ENCODE measurements around the gene MPG.
"Not testable (repeated sequence)": the region's sequence is repeated elsewhere in the genome, so short reads cannot be mapped to it uniquely, and the experiment has no call there.

The MPG gene

DNA sequence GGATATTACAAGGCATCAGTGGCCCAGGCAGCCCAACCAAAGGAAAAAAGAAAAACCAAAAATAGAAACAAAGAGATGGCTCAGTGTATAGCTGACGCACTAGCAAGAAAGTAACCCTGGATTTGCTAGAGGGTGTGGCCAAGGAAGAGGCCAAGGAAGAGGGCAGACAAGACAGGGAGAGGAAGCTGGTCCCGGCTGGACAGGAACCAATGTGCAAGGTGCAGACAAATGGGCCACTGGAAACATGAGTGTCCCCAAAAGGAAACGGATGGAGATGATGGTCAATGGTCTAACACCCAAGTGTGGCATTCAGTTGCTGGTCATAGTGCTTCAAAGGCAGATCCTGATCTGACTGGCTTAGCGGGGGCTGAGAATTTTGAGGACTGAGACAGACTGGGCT lies 35.3 kb upstream of the MPG start:
- TF ChIP-seq, protein P1, sequence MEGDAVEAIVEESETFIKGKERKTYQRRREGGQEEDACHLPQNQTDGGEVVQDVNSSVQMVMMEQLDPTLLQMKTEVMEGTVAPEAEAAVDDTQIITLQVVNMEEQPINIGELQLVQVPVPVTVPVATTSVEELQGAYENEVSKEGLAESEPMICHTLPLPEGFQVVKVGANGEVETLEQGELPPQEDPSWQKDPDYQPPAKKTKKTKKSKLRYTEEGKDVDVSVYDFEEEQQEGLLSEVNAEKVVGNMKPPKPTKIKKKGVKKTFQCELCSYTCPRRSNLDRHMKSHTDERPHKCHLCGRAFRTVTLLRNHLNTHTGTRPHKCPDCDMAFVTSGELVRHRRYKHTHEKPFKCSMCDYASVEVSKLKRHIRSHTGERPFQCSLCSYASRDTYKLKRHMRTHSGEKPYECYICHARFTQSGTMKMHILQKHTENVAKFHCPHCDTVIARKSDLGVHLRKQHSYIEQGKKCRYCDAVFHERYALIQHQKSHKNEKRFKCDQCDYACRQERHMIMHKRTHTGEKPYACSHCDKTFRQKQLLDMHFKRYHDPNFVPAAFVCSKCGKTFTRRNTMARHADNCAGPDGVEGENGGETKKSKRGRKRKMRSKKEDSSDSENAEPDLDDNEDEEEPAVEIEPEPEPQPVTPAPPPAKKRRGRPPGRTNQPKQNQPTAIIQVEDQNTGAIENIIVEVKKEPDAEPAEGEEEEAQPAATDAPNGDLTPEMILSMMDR (IDR thresholded peaks at IDR 0.05; ENCODE audit: control extremely low read depth, extremely low read depth, low read depth, missing control alignments): no peak
- DNase-seq (ENCODE audit: extremely low spot score): no peak
- CTCF ChIA-PET: interaction anchor here (3.4 kb wide), 1 partner anchor 54 kb away, joined by 11 read pairs; no protein-coding TSS in a partner anchor
- POLR2A ChIA-PET: no interaction called here

DNA sequence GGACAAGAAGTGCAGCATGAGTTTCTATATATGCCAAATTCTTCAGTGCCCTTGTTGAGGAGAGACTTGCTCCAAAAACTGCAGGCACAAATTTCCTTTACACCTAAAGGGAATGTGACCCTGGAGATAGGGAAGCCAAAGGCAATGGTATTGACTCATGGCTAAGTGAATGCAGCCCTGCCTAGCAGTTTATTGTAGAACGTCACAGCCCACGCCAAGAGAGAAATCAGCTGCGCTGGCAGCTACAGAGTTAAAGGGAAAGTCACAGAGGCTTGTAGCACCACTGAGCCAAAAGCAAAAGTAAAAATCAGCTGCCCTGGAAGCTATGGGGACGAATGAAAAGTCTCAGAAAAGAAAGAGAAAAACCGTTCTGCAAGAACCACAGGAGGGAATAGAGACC lies 34.7 kb upstream of the MPG start:
- DNase-seq (ENCODE audit: extremely low spot score): no peak
- TF ChIP-seq, protein P1 (IDR thresholded peaks at IDR 0.05; ENCODE audit: control extremely low read depth, extremely low read depth, low read depth, missing control alignments): no peak
- ChIA-PET POLR2A (no interaction called here), CTCF (interaction anchor here (3.4 kb wide), 1 partner anchor 54 kb away, joined by 11 read pairs; no protein-coding TSS in a partner anchor)

DNA sequence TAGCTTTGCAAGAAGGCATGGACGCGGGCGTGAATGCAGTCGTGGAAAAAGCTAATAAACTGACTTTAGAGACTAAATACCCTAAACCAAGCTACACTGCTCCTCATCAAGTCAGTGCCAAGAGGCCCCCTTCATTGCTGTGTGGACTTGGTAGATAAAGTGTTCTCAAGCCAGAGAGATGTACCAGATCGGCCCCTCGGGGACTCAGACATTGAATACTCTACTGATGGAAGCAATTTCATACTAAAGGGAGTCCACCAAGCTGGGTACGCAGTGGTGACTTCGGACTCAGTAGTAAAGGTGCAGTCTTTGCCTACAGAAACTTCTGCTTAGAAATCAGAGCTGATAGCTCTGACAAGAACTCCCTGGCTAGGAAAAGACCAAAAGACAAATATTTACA lies 33.4 kb upstream of the MPG start:
- POLR2A ChIA-PET: no interaction called here
- DNase-seq (ENCODE audit: extremely low spot score): no peak
- CTCF ChIA-PET: interaction anchor here (0.8 to 3.4 kb wide), 2 partner anchors 21 to 52 kb away, joined by 3 to 11 read pairs; no protein-coding TSS in a partner anchor
- TF ChIP-seq, protein P1 (IDR thresholded peaks at IDR 0.05; ENCODE audit: control extremely low read depth, extremely low read depth, low read depth, missing control alignments): no peak

DNA sequence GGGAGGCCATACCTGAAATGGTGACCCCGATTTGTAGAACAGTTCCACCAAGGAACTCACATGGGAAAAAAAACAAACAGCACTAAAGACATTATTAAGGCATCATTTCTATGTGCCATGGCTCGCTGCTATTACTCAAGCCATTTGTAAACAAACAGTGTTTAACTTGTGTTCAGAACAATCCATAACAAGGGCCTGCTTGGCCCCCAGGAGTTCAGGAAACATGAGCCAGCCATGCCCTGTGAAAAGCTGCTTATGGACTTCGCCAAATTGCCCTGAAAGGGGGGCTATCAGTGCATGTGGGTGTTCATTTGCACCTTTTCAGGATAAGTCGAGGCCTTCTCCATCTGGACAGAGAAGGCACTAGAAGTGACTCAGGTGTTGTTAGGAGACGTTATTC lies 32.6 kb upstream of the MPG start:
- ChIA-PET CTCF (interaction anchor here (0.8 to 3.4 kb wide), 2 partner anchors 20 to 51 kb away, joined by 3 to 11 read pairs; no protein-coding TSS in a partner anchor), POLR2A (no interaction called here)
- TF ChIP-seq, protein P1 (IDR thresholded peaks at IDR 0.05; ENCODE audit: control extremely low read depth, extremely low read depth, low read depth, missing control alignments): no peak
- DNase-seq (ENCODE audit: extremely low spot score): no peak

DNA sequence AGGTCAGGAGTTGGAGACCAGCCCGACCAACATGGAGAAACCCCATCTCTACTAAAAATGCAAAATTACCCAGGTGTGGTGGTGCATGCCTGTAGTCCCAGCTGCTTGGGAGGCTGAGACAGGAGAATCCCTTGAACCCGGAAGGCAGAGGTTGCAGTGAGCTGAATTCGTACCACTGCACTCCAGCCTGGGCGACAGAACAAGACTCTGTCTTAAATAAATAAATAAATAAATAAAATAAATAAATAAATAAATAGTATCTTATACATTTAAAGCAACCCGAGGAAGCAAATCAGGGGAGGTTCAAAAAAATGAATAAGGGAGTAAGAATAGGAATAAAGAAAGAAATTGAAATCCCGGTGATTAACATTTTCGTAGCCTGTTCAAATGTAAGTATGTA lies 31.5 kb upstream of the MPG start:
- POLR2A ChIA-PET; DNase-seq (ENCODE audit: extremely low spot score); CTCF ChIA-PET: not testable (repeated sequence)

DNA sequence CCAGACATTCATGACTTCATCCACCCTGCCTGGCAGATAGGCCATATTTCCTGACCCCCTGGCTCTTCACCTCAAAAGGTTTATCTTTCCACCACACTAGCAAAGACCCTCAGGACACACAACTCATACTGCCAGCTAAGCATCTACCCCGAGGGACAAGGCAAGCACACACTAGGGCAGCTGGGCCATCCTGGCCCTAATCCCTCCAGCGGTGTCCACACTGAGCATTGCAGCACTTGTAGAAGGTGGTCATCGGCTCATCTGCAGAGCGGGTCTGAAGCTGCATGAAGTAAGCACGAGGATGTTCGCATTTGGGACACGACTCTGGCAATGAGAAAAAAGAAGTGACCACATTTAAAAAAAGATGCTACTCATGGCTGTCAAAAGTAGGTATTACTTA lies 30.8 kb upstream of the MPG start:
- ChIA-PET POLR2A (no interaction called here), CTCF (interaction anchor here (1.3 kb wide), 1 partner anchor 18 kb away, joined by 3 read pairs; no protein-coding TSS in a partner anchor)
- TF ChIP-seq, protein P1 (IDR thresholded peaks at IDR 0.05; ENCODE audit: control extremely low read depth, extremely low read depth, low read depth, missing control alignments): no peak
- no peak for DNase-seq (ENCODE audit: extremely low spot score)

DNA sequence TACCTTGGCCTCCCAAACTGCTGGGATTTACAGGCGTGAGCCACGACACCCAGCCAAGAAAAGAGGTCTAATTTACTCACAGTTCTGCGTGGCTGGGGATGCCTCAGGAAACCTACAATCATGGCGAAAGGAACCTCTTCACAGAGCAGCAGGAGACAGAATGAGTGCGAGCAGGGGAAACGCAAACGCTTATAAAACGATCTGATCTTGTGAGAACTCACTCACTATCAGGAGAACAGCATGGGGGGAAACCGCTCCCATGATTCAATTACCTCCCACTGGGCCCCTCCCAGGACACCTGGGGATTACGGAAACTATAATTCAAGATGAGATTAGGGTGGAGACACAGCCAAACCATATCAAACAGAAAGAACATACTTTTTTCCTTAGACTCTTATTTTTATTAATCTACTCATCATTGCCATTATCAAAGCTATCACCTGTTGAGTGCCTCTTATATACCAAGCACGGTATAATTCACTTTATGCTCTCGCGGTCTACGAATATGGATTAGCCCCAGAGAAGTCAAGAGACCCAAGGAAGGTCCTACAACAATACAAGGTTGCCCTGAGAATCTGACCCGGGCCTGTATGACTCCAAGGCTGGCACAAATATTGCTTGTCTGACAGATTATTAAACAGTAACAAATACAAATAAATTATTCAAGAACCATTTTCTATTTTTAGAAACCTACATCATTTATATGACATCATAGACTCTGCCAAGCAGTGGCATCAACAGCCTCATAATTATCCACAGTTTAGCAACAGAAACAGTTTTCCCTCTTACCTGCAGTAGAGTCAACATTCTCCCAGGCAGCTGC lies 27.0 kb upstream of the MPG start:
- ChIA-PET CTCF (no interaction called here), POLR2A (no interaction called here)
- no peak for DNase-seq (ENCODE audit: extremely low spot score)
- TF ChIP-seq, protein P1 (IDR thresholded peaks at IDR 0.05; ENCODE audit: control extremely low read depth, extremely low read depth, low read depth, missing control alignments): no peak

All from GM10248 (cell line).